Esophagus muscularis mucosa (tissue), 4 donors: ENCODE measurements around the gene PGC. TPM values are rescaled to one million over a fixed set of nuclear protein-coding genes. Genes with fewer than 3 reads are reported as not detected.
A peak's percentile ranks its signal among the peaks of the same experiment; 100 is the strongest.

Source experiments
- DNase-seq: peaks from one replicate; pipeline ENCODE4 v3.0.0-alpha.2; 2017; ENCODE audit errors: extremely low spot score
- H3K27ac ChIP-seq, 4 donors: fragments of 200-600 bp; sonication (generic); replicated peaks in 1 of 4; 1 replicate in 3 of 4; 2 replicates in 1 of 4; pipeline ENCODE4 v1.5.1; 2016 to 2019; ENCODE audit warnings: mild to moderate bottlenecking in 1 of 4
- H3K27me3 ChIP-seq, 4 donors: fragments of 200-600 bp; sonication (generic); one replicate each; pipeline versions ENCODE4 v1.5.1 to v1.6.0; 2016 to 2019
- H3K36me3 ChIP-seq, 4 donors: fragments of 200-600 bp; sonication (generic); one replicate each; pipeline ENCODE4 v1.5.1; 2016 to 2019
- H3K4me1 ChIP-seq, 4 donors: fragments of 200-600 bp; sonication (generic); one replicate each; pipeline ENCODE4 v1.5.1; 2016 to 2019
- H3K4me3 ChIP-seq, 4 donors: fragments of 200-600 bp; sonication (generic); 1 replicate in 2 of 4; 2 replicates in 2 of 4; pipeline ENCODE4 v1.5.1; 2016 to 2019; ENCODE audit warnings: mild to moderate bottlenecking in 4 of 4, moderate library complexity in 1 of 4
- H3K9me3 ChIP-seq, 4 donors: fragments of 200-600 bp; sonication (generic); 1 replicate in 3 of 4; 2 replicates in 1 of 4; pipeline ENCODE4 v1.5.1; 2016 to 2019
- EP300 ChIP-seq: sonication (generic); formaldehyde crosslinking; IDR thresholded peaks from one replicate; pipeline ENCODE4 v1.6.1; 2017; ENCODE audit warnings: antibody characterized with exemption
- POLR2A ChIP-seq: fragments of 450-650 bp; IDR thresholded peaks from one replicate; pipeline ENCODE4 v1.6.1; 2017; ENCODE audit warnings: antibody characterized with exemption, moderate library complexity, mild to moderate bottlenecking, low read depth
- POLR2AphosphoS5 ChIP-seq, 2 donors: sonication (generic); formaldehyde crosslinking; IDR thresholded peaks; one replicate each; pipeline ENCODE4 v1.6.1; 2017; ENCODE audit warnings: antibody characterized with exemption in 2 of 2
- WGBS: methylation state at CpG from one replicate; pipeline ENCODE4 v1.1.5; 2018; 5-methylcytosine and 5-hydroxymethylcytosine counted together
- intact Hi-C: fragments of 100-400 bp; cut with DNase I; formaldehyde crosslinking; loops from one replicate; pipeline ENCODE4 v1.15.1; 2023
- total RNA-seq, 4 donors: library from RNA; depleted of rRNA; stranded (reverse); fragments of >200 nt; gene quantifications; one replicate each; pipeline versions ENCODE4 v1.1.0 to v1.2.1, GENCODE V29; 2016
- TF ChIP-seq, protein P1 (sequence below), 3 experiments: fragments of 200-600 bp in 2 of 3; fragments of 450-650 bp in 1 of 3; sonication (generic) in 2 of 3; IDR thresholded peaks; one replicate each; pipeline ENCODE4 v1.5.1; 2017 to 2019; ENCODE audit warnings: antibody characterized with exemption in 3 of 3, mild to moderate bottlenecking in 2 of 3, moderate library complexity in 1 of 3

Gene PGC
- total RNA-seq, 4 donors from 2014 or later, result 0.83 to 1.1 (median 0.92) TPM; not detected in 1

DNA sequence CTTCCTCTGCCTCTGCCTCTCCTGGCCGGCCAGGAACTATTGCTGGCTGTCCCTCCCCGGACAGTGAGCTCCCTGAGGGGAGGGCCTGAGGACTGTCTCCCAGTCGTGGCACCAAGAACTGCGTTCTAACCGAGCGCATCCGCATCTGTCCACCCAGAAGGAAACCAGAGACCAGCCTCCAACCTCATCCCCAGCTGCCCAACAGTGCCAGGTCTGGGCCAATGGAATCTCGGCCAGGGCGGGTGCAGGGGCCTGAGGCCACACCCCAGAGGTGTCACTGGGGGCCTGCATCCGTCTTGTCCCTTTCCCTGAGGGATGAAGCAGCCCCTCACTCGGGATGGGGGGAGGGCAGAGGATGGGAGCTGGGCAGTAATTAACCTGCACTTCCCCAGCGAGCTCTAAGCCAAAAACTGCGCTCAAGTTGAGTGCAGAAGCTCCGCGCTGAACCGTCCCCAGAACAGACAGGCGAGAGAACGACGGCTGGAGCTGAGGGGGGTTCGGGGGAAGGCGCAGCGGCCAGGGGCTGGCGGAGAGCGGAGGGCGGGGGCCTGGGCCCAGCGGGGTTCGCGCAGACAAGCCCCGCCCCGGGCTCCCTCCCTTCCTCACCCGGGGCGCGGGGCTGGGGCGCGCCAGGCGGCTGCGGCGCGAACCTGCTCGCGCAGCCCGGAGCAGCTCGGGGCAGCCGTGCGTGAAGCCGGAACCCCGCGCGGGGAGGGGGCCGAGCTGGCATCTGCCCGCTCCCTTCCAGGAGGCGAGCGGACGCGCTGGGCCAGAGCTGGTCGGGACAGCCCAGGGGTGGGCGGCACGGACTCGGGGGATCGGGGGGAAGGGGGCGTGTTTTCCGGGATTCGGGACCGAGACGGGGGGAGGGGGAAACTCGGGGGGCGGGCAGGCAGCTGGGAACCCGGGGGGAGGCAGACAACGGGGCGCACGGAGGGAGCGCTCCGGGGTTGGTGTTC lies 13.2 kb downstream of the PGC start:
- intact Hi-C loops, result loop anchor here (2.0 kb wide), 1 partner anchor 27 kb away; no protein-coding TSS in a partner anchor
- Histone ChIP-seq H3K9me3 (no peaks in the 10 kb centered on the region), H3K4me1 (peaks cover 52 to 59% (median 57%) of the 10 kb centered on the region in 4 donors), H3K4me3 (peak overlapping the region; percentile 90 to 98 (median 97)), H3K27ac (peak overlapping the region; percentile 97 to 99 (median 98)), H3K27me3 (no peaks in the 10 kb centered on the region), H3K36me3 (no peaks in the 10 kb centered on the region)
- no peak for DNase-seq
- 1% methylated on average over 29 of the region's 73 CpGs for WGBS
- TF ChIP-seq EP300 (no peak), POLR2A (peak; percentile 37), POLR2AphosphoS5 (IDR thresholded peaks at IDR 0.05) (peak in 1 of 2 donors; percentile 30)
- TF ChIP-seq, protein P1, sequence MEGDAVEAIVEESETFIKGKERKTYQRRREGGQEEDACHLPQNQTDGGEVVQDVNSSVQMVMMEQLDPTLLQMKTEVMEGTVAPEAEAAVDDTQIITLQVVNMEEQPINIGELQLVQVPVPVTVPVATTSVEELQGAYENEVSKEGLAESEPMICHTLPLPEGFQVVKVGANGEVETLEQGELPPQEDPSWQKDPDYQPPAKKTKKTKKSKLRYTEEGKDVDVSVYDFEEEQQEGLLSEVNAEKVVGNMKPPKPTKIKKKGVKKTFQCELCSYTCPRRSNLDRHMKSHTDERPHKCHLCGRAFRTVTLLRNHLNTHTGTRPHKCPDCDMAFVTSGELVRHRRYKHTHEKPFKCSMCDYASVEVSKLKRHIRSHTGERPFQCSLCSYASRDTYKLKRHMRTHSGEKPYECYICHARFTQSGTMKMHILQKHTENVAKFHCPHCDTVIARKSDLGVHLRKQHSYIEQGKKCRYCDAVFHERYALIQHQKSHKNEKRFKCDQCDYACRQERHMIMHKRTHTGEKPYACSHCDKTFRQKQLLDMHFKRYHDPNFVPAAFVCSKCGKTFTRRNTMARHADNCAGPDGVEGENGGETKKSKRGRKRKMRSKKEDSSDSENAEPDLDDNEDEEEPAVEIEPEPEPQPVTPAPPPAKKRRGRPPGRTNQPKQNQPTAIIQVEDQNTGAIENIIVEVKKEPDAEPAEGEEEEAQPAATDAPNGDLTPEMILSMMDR (IDR thresholded peaks at IDR 0.05), result peak in 1 of 3 experiments; percentile 6

DNA sequence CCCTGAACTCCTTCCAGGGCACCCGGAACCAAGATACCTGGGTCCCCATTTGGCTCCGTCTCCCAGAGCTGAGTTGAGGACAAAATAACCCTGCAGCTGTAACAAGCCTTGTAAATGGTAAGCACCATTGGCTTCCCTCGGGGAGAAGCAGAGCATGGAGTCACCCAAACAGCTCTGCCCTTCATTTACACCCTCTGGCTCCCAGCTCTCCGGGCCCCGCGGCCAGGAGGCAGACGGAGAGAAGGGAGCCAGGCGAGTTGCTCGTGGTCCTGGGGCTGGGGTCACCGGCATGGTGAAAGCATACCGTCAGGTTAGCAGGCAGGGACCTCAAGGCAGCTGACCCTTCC lies 13.9 kb downstream of the PGC start:
- intact Hi-C loops, result loop anchor here (2.0 kb wide), 1 partner anchor 27 kb away; no protein-coding TSS in a partner anchor
- peaks cover 0 to 5% (median 0%) of the 10 kb centered on the region in 4 donors for H3K36me3 ChIP-seq
- no peak for DNase-seq
- no peaks in the 10 kb centered on the region for H3K9me3 ChIP-seq
- H3K27me3 ChIP-seq, result no peaks in the 10 kb centered on the region
- H3K4me1 ChIP-seq, result peaks cover 58 to 65% (median 63%) of the 10 kb centered on the region in 4 donors
- peak overlapping the region; percentile 97 to 99 (median 98) for H3K27ac ChIP-seq
- TF ChIP-seq POLR2AphosphoS5 (IDR thresholded peaks at IDR 0.05), result no peak
- TF ChIP-seq POLR2A, result no peak
- TF ChIP-seq, protein P1 (IDR thresholded peaks at IDR 0.05), result no peak
- no peak for TF ChIP-seq EP300
- WGBS, result 44% methylated on average over 6 of the region's 11 CpGs
- H3K4me3 ChIP-seq, result peak overlapping the region; percentile 90 to 98 (median 97)

DNA sequence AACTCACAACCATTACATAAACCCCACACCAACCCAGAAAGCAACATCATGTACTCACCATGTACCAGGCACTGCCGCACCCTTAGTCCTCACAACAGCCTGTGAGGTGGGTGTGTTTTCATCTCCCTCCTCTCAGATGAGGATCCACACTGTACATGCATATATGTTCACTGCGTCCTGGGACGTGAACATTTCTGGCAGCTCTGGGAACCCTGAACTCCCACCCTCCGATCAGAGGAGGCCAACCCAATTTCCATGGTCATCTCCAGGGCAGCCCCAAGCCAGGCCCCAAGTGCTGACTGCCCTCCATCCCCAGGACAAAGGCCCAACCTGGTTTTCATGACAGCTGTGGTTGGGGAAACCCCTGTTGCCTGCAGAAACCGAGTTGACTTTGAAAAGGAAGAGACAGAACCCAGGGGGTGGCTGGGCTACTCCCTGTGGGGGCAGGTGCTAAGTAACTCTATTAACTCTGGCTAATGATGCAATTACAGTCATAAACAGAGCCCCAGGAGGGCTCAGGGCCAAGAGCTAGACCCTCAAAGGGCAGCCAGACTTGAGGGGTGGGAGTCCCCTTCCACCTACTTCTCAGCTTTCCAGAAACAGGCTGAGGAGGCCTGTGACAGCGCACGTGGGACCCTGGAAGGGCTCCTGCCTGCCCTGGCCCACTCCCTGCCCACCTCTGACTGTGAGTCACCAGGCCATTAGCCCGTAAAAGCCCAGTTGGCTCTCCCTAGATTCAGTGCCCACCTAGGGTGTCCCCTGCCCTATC lies 14.4 kb downstream of the PGC start:
- intact Hi-C loops, result loop anchor here (2.0 kb wide), 1 partner anchor 26 kb away; no protein-coding TSS in a partner anchor
- no peak for DNase-seq
- Histone ChIP-seq H3K4me1 (peaks cover 64 to 71% (median 69%) of the 10 kb centered on the region in 4 donors), H3K9me3 (no peaks in the 10 kb centered on the region), H3K27ac (peak overlapping the region; percentile 97 to 99 (median 98)), H3K27me3 (no peaks in the 10 kb centered on the region), H3K4me3 (peak overlapping the region; percentile 90 to 98 (median 97)), H3K36me3 (peaks cover 0 to 8% (median 0%) of the 10 kb centered on the region in 4 donors)
- WGBS, result 67% methylated on average over 6 of the region's 8 CpGs
- TF ChIP-seq EP300 (no peak), POLR2AphosphoS5 (IDR thresholded peaks at IDR 0.05) (no peak)

DNA sequence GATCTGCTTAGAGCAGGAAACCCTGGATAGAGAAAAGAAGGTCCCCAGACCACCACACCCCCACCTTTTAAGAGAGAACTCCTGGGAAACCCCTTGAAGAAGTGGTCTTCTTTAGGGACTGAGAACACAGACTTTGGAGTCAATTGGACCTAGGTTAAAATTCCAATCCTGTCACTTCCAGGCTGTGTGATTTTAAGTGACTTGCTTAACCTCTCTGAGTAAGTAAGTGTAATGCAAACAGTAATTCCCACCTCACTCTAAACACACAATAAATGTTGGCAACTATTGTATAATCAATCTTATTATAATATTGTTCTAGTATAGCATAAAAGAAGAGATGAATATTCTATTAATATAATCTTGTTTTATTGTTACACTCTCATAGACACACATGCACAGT lies 15.0 kb downstream of the PGC start:
- H3K4me3 ChIP-seq, result no peak overlapping the region
- TF ChIP-seq, protein P1 (IDR thresholded peaks at IDR 0.05), result no peak
- TF ChIP-seq EP300 (no peak), POLR2A (no peak), POLR2AphosphoS5 (IDR thresholded peaks at IDR 0.05) (no peak)
- H3K4me1 ChIP-seq, result peaks cover 70 to 77% (median 74%) of the 10 kb centered on the region in 4 donors
- intact Hi-C loops, result loop anchor here (2.0 kb wide), 1 partner anchor 25 kb away; no protein-coding TSS in a partner anchor
- no peaks in the 10 kb centered on the region for H3K27me3 ChIP-seq
- peaks cover 0 to 8% (median 0%) of the 10 kb centered on the region in 4 donors for H3K36me3 ChIP-seq
- no peak overlapping the region for H3K27ac ChIP-seq
- DNase-seq, result no peak
- no peaks in the 10 kb centered on the region for H3K9me3 ChIP-seq
